ENCODE measurements around the gene WNT4. TPM values are rescaled to one million over a fixed set of nuclear protein-coding genes. Genes with fewer than 3 reads are reported as not detected.

WNT4 gene
- total RNA-seq, 1 experiment from 2014 or later = 1.5 TPM

DNA sequence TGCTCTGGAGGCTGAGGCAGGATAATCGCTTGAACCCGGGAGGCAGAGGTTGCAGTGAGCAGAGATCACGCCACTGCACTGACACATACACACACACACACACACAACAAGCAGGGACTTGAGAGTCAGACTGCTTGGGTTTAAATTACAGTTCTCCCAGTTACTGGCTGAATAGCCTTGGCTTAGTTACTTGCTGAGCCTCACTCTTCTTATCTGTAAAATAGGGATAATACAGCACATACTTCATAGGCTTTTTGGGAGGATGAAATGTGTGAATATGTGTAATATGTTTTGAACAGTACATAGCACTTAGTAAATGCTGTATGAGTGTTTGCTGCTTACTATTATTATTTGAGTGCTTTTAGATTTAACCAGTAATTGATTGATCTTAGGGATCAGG is 66.6 kb downstream of the WNT4 start:
- peaks cover 37% of the 10 kb centered on the region for H4K20me1 ChIP-seq (ENCODE audit: insufficient read depth)
- H3K27ac ChIP-seq (ENCODE audit: low read depth, low read length) = no peak overlapping the region
- BruUV-seq (replicated peaks) = no TSS peak
- no peak overlapping the region for H3K4me2 ChIP-seq (ENCODE audit: low read length)
- H3K9ac ChIP-seq (ENCODE audit: low read length) = no peak overlapping the region
- H3K4me1 ChIP-seq (ENCODE audit: control insufficient read depth in 1 of 2, insufficient read depth in 2 of 2, low read length in 2 of 2) = no peaks in the 10 kb centered on the region
- H2AFZ ChIP-seq (ENCODE audit: low read depth, low read length, poor library complexity, severe bottlenecking) = no peak overlapping the region
- no peaks in the 10 kb centered on the region for H3K9me2 ChIP-seq (ENCODE audit: insufficient read depth)
- intact Hi-C loops (cut with micrococcal nuclease) = no loop called here
- peaks cover 14 to 15% of the 10 kb centered on the region in 2 experiments for H3K36me3 ChIP-seq (ENCODE audit: control insufficient read depth in 1 of 2, insufficient read depth in 2 of 2, low read length in 2 of 2)
- H3K9me3 ChIP-seq (ENCODE audit: control insufficient read depth in 1 of 2, insufficient read depth in 1 of 2, low read depth in 1 of 2, low read length in 2 of 2) = no peaks in the 10 kb centered on the region
- RAD21 ChIA-PET (ENCODE audit: low non-redundant PET in 1 of 2, low total read pairs in 2 of 2, uncharacterized antibody in 2 of 2, unreplicated experiment in 2 of 2) = no interaction called here
- H3K4me3 ChIP-seq (replicated peaks in 1 of 2; ENCODE audit: low read depth in 1 of 2, low read length in 2 of 2) = no peak overlapping the region
- peaks cover 100% of the 10 kb centered on the region for H3K79me2 ChIP-seq (ENCODE audit: insufficient read depth, low read length)
- CTCF ChIA-PET = no interaction called here
- POLR2A ChIA-PET = no interaction called here
- DNase-seq (ENCODE audit: low read depth, low spot score) = no peak
- no peak for ATAC-seq
- H3K27me3 ChIP-seq (ENCODE audit: insufficient read depth, low read length) = no peaks in the 10 kb centered on the region
- no peak for TF ChIP-seq POLR2AphosphoS5 (IDR thresholded peaks at IDR 0.05; ENCODE audit: low read depth, low read length)
- TF ChIP-seq JUND (IDR thresholded peaks at IDR 0.05) = no peak
- TF ChIP-seq CBX3 (IDR thresholded peaks at IDR 0.05; ENCODE audit: low read depth) = no peak
- no peak for TF ChIP-seq YY1 (IDR thresholded peaks at IDR 0.05; ENCODE audit: extremely low read depth, insufficient replicate concordance, low read depth, low read length)
- no peak for TF ChIP-seq MAX (IDR thresholded peaks at IDR 0.05)
- TF ChIP-seq ELF1 (IDR thresholded peaks at IDR 0.05; ENCODE audit: borderline replicate concordance, low read depth) = no peak
- no peak for TF ChIP-seq ZNF274 (IDR thresholded peaks at IDR 0.05; ENCODE audit: low read depth, low read length)
- TF ChIP-seq, protein P1, sequence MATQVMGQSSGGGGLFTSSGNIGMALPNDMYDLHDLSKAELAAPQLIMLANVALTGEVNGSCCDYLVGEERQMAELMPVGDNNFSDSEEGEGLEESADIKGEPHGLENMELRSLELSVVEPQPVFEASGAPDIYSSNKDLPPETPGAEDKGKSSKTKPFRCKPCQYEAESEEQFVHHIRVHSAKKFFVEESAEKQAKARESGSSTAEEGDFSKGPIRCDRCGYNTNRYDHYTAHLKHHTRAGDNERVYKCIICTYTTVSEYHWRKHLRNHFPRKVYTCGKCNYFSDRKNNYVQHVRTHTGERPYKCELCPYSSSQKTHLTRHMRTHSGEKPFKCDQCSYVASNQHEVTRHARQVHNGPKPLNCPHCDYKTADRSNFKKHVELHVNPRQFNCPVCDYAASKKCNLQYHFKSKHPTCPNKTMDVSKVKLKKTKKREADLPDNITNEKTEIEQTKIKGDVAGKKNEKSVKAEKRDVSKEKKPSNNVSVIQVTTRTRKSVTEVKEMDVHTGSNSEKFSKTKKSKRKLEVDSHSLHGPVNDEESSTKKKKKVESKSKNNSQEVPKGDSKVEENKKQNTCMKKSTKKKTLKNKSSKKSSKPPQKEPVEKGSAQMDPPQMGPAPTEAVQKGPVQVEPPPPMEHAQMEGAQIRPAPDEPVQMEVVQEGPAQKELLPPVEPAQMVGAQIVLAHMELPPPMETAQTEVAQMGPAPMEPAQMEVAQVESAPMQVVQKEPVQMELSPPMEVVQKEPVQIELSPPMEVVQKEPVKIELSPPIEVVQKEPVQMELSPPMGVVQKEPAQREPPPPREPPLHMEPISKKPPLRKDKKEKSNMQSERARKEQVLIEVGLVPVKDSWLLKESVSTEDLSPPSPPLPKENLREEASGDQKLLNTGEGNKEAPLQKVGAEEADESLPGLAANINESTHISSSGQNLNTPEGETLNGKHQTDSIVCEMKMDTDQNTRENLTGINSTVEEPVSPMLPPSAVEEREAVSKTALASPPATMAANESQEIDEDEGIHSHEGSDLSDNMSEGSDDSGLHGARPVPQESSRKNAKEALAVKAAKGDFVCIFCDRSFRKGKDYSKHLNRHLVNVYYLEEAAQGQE (IDR thresholded peaks at IDR 0.05; ENCODE audit: low read depth) = no peak
- no peak for TF ChIP-seq EGR1 (IDR thresholded peaks at IDR 0.05; ENCODE audit: low read depth)
- TF ChIP-seq SIN3A (IDR thresholded peaks at IDR 0.05; ENCODE audit: low read depth) = no peak
- no peak for TF ChIP-seq EZH2phosphoT487 (IDR thresholded peaks at IDR 0.05; ENCODE audit: borderline replicate concordance)
- no peak for TF ChIP-seq SRF (IDR thresholded peaks at IDR 0.05; ENCODE audit: low read depth)
- no peak for TF ChIP-seq FOSL1 (IDR thresholded peaks at IDR 0.05; ENCODE audit: low read depth)
- TF ChIP-seq, protein P2, sequence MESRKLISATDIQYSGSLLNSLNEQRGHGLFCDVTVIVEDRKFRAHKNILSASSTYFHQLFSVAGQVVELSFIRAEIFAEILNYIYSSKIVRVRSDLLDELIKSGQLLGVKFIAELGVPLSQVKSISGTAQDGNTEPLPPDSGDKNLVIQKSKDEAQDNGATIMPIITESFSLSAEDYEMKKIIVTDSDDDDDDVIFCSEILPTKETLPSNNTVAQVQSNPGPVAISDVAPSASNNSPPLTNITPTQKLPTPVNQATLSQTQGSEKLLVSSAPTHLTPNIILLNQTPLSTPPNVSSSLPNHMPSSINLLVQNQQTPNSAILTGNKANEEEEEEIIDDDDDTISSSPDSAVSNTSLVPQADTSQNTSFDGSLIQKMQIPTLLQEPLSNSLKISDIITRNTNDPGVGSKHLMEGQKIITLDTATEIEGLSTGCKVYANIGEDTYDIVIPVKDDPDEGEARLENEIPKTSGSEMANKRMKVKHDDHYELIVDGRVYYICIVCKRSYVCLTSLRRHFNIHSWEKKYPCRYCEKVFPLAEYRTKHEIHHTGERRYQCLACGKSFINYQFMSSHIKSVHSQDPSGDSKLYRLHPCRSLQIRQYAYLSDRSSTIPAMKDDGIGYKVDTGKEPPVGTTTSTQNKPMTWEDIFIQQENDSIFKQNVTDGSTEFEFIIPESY (IDR thresholded peaks at IDR 0.05; ENCODE audit: extremely low read depth, insufficient replicate concordance, low read length) = no peak

Measured in HCT116 (cell line).